ENCODE results near the gene ADIG.

The ADIG gene

DNA sequence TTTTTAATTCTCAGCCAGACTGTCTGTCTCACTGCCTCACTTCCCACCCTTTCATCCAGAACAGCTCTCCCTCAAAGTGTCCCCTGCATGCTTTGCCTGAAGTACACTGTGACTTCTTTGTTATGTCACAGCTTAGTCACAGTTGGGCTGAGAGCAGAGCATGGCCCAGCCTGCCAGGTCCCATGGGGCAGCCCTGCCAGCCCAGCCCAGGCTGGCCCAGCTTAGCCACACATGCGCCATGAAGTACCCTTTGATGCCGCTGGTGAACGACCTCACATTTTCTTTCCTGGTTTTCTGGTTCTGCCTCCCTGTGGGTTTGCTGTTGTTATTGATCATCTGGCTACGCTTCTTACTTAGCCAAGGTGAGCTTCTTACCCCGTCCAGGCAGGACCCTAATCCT is at the start of gene ADIG:
Gene ADIG (plus strand): TSS at position 185 of the 400 bp plus-strand sequence. CDS start 54 bp downstream, at position 239.
- no peak for FAIRE-seq

DNA sequence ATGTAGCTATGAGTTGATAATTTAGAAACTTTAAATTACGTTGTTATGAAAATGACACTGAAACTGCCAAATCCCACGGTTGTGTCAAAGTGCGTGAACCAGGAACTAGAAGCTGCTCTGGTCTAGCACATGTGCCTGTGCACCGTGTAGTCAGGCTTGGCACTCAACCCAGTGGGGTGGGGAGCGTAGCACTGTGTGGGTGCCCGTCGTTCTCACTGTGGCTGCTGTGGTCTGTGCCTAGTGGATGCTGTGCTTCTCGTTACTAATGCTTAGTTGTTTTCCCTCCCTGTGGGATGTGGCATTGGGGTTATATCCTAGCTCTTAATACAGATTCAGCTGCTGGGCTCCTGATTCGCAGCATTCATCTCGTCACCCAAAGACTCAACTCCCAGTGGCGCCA is 46.2 kb upstream of the ADIG start:
- no peak for FAIRE-seq

DNA sequence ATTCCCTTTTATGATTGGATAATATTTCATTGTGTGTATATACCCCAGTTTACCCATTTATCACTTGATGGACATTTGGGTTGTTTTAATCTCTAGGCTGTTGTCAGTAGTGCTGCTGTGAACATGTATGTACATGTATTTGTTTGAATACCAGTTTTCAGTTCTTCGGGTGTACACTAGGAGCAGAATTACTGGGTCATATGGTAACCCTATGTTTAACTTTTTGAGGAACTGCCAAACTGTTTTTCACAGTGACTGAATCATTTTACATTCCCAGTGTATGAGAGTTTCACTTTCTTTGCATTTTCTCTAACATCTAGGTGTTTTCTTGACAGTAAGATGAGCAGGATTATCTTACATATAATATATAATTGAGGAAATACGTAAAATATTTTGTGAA is 44.7 kb upstream of the ADIG start:
- no peak for FAIRE-seq

DNA sequence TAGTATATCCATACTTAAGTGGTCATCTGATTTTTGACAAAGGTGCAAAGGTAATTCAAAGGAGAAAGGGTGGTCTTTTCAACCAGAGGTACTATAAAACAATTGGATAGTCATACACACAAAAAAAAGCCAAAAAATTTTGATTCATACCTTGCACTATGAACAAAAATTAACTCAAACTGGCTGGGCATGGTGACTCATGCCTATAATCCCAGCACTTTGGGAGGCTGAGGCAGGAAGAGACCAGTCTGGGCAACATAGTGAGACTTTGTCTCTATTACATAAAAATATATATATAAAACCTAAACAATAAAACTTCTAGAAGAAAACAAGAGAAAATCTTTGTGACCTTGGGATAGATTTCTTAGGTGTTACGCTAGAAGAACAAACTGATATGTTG is 43.8 kb upstream of the ADIG start:
- no peak for FAIRE-seq

DNA sequence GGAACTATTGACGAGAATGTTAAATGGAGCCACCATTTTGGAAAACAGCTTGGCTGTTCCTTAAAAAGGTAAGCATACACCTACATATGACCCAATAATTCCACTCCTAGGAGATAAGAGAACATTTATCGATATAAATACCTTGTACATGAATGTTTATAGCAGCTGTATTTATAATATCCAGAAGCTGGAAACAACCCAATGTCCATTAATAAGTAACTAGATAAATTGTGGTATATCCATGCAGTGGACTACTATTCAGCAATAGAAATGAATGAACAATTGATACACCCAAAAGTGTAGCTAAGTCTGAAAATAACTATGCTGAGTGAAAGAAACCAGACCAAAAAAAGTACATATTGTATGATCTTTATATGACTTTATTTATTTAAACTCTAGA is 42.2 kb upstream of the ADIG start:
- FAIRE-seq, result no peak

DNA sequence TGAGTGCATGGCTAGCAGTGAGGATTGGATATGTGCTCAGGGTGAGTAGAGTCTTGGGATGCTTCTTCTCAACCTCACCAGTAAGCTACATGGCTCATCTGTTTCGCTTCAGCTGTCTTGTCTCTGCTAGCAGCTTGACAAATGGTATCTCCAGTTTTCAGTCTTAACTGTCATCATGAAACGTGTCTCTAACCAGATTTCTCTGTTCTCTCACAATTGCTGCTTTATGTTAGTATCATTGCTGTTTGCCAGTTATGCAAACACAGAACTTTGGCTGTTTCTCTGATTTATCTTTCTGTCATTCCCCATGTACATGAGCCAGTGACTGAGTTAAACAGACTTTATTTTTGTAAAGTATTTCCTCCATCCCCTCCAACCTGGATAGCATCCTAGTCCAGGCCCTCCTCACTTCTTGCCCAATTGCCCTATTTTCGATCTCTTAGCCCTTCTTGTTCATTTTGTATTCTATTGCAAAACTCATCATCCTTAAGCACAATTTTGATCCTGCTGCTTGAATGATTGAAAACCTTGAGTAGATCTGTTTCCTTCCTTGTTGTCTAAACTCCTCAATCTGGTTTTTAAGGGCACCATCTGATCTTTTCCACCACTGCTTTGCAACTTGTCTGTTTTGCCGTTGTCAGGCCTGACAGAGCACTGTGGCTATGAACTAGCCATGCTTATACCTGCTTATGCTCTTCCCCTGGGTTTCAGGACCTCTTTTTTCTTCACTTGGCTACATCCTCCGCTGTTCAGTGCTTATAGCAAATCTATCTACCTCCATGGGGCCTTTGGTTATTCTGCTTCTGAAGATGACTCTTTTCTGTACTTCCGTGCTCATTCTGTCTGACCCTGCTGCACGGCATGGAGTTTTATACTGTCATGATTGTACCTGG is 37.7 kb upstream of the ADIG start:
- no peak for FAIRE-seq

DNA sequence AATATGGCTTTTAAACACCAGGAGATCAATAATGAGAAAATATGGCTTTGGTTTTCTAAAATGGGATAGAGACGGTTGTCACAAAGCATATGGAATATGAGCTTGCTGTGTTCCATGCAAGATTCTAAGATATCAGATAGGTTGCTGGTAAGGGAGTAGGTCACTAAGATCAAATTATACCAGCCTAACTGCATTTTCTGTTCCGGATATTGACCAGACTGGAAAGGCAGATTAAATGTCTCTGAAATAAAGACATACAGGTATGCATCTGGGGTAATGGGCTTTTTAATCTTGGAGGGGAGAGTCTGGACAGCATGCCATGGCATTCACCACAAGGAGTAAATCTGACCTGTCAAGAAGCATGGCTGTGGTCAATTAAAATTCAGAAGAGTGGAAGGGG is 35.2 kb upstream of the ADIG start:
- FAIRE-seq, result no peak

DNA sequence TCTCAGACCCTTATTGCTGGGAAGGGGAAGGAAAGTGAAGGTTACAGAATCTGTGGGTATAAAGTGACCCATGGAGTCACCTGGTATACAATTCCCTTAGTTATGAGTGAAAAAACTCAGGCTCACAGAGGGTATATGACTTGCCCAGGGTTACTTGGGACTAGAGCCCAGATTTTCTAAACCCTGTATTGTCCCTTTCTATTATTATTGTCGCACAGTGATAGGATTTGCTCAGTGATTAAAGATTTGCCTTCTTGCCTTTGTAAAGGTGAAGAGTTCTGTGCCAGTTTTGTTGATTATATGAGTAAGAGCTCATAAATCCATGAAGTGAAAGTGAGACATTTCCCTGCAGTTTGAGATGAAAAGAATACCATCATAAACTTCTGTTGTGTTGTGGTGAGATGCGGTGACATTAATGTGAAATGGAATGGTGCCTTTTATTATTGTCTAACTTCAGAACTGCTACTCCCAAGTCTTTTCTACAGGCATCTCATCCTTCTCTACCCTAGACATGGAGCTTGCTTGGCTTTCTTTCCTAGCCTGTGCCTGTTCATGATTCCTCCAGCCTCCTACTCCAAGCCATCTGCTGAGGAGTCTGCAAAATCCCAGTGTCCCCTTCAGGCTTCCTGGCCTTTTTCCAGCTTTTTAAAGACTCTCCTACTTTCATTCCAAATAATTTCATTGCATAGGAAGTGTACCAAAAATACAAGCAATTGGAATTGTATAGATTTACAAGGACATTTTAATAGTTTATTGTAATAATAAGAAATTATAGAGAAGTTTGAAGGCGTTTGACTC is 33.5 kb upstream of the ADIG start:
- no peak for FAIRE-seq

DNA sequence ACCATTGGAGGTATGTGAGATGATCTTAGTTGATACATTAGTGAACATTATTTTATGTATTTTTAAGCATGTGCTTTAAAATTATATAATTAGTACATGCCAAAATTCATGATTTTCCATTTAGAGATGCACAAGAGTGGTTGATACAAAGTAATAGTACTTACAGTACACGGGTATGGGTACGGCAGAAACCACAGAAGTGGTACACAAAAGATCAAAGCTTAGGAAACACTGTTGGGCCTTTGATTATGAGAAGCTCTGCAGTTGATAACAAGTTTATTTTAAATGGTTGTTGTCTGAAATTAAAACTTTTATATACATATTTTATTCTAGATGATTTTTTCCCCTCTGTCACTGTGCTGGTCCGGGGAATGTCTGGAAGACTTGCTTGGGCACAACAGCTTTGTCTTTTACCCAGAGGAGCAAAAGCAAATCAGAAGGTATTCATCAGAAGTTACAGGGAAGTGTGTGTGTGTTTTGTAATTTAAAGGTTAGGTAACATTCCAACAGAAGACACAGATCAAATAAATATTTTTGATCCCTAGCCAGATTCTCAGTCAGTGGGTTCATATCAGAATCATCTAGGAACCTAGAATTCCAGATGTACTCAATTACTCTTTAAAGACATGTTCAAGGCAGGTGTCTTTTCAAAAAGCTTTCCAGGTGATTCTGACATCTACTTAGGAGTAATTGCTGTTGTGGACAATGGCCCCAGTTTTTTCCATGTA is 32.5 kb upstream of the ADIG start:
- no peak for FAIRE-seq

DNA sequence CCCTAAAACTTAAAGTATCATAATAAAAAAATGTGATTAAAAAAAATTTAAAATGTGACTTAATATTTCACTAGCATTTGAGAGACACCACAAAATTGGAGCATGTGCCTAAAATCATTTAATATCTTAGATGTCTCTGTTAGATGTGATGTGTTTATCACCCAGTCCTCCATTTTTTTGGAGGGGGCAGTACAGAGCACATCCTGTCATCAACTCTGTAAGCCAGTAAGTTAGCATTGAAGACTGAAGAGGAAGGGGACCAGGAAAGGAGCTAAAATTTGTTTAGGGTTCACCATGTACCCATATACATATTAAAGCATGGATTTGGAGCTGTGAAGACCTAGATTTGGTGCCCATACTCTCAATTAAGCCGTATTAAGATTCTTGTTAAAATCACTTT is 30.7 kb upstream of the ADIG start:
- no peak for FAIRE-seq

DNA sequence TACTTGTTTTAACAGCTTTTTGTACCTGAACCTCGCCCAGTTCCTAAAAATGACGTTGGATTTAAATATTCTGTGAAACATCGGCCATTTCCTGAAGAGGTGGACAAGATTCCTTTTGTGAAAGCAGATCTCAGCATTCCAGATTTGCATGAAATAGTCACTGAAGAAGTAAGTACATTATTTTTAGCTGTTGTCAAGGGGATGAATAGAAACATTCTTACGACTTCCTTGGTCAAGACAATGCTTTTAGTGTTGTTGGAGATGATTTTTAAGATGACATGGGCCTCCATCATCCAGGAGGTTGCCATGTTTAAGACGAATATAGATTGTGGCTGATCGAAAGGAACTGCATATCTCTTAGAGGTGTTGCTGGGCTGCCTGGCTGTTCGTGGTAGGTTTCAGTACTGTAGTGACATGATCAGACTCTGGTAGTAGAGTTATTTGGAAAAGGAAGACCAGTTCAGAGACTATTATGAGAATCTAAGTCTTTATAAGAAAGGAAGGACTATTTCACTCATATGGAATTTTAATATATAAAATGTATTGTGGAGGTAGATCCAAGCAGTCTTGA is 29.9 kb upstream of the ADIG start:
- FAIRE-seq, result no peak

DNA sequence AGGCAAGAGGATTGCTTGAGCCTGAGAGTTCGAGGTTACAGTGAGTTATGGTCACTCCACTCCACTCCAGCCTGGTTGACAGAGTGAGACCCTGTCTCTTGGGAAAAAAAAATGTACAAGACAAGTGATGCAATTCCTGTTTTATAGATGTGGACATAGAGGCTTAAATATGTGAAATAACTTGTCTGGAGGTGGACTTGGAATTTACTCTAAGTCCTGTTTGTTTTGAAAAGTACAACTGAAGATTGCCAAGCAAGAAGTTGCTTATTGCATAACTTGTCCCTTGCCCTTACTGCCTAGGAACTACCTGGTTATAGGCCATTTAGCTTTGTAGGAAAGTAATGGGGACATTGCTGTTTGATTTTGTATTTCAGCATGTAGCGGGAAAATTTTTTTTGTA is 26.0 kb upstream of the ADIG start:
- no peak for FAIRE-seq

DNA sequence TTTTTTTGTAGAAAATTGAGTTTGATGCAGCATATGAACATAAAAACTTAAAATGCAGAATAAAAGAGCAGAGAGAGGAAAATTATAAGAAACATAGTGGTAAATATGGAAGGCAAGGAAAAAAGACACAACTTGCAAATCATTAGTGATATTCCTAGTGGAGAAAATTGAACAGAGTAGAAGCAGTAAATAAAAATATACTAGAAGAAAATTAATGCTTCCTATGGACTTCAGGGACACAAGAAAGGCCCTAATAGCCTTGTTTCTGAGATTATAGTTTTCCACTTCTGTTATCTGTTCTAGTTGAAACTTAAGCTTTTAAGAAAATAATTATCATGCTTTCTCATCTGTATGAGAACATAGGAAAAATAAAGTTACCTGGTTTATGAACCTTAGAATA is 25.6 kb upstream of the ADIG start:
- FAIRE-seq, result no peak

DNA sequence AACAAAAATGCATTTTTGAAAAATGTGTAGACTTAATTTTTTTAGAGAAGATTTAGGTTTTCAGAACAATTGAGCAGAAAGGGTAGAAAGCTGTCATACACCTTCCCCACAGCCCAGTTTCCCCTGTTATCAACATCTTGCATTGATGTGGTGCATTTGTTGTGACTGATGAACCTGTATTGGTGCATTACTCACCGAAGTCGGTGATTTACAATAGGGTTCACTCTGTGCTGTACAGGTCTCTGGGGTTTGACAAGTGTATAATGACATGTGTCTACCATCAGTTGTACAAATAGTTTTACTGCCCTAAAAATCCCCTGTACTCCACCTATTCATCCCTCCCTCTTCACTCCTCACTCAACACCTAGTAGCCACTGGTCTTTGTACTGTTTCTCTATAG is 23.8 kb upstream of the ADIG start:
- FAIRE-seq, result no peak

DNA sequence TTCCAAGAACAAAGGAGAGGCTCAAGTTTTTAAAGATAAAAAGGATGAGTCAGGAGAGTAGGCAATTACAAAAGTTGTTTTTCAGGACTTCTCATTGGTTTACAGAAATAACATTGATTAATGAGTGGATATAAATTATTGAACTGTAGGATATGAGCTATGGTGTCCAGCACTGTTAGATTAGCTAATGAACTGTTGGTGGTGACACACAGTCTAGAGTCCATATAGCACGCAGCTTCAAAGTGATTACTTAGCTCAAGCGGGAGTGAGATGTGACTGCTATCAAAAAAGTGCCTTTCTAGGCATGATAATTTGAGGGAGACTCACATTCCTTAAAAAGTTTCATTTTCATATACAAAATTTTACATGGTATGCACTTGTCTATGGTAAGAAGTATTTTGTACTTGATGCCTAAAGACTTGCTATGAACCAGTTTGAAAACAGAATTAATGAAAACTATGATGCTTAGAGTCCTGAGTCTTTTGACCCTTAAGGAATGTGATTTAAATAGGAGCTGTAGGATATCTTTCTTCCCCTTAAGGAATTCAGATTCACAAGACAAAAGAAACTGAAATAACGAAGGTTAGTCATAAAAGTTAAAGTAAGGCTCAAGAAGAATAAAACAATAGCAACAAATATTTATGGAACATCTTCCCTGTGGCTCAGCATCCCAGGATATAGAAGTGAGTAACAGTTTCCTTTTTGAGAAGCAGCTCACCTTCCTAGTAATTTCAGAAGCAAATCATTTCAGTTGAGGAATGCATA is 22.2 kb upstream of the ADIG start:
- no peak for FAIRE-seq

DNA sequence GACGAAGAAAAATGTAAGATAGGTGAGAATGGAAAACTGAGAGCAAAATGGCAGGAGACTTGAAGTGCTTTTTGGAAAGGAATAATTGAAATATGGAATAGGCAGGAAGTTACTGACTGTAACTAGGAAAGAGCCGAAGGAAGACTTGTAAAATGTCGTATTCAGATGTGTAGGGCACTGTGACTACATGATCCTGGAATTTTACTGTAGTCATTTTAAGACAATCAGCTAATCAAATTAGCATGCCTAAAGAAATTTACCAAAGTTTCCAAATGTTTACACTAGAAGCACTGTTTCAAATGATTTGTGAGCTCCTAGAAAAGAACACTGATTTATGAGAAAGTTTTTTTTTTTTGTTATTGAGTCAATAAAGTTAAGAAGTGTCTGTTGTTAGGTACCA is 21.2 kb upstream of the ADIG start:
- no peak for FAIRE-seq

DNA sequence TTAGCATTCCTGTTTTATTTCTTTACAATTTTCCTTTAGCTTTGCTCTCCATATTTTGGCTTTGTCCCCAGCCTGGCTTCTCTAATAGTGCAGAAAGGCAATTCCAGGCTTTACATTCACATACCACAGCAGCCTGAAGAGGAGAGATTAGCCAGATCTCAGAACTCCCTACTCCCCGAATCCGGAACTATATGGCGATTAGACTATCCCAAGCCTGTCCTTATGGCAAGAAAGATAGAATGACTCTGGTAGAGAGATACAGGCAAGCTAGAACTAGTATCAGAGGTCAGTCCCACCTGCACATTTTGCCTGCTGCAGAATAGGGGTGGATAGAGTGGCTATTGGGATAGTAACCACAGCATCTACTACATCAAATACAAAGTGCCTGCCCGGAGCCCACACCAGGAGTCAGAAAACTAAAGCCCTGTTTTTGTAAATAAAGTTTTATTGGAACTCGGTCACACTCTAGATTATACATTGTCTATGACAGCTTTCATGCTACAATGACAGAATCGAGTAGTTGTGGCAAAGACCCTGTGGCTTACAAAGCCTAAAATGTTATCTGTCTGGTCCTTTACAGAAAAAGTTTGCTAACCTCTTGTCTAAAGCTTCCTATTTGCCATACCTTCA is 17.1 kb upstream of the ADIG start:
- FAIRE-seq, result no peak

DNA sequence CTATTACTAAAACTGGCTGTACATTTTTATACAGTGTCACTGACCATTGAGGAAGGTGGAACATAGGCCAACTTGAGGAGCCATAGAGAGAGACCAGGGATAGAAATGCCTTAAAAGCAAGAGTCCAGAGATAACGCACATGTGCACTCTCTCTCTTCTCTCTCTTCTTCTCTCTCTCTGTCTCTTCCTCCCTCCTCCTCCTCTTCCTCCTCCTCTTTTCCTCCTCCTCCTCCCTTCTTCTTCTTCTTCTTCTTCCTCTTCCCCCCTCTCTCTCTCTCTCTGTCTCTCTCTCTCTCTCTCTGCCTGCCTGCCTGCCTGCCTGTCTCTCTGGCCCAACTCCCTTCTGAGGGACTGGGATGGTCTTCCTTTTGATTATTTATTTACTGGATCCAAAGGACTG is 16.3 kb upstream of the ADIG start:
- FAIRE-seq, result no peak

DNA sequence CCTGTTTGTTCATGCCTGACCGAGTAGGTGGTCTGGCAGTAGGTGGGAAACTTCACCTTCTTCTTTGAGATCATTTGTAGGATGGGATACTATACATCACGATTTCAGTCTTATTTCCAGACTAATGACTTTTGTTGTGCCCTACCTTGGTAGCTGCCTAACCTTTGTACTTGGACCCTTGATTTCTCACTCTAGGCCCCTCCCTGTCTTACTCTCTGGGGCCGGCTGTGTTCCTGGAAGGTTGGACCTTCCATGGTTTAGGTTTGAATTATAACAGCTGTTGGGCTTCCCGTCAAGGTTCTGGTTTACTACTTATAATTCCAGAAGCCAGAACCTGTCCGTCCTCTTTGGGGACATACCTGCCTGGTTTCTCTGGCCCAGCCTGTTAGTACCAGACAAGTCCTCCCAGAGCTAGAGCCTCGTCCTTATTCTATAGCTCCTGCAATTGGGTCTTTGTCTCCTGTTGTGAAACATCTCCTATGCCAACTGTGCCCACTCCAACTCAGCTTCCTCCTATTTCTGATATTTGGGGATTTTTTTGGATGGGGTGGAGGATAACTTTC is 14.9 kb upstream of the ADIG start:
- FAIRE-seq, result no peak

DNA sequence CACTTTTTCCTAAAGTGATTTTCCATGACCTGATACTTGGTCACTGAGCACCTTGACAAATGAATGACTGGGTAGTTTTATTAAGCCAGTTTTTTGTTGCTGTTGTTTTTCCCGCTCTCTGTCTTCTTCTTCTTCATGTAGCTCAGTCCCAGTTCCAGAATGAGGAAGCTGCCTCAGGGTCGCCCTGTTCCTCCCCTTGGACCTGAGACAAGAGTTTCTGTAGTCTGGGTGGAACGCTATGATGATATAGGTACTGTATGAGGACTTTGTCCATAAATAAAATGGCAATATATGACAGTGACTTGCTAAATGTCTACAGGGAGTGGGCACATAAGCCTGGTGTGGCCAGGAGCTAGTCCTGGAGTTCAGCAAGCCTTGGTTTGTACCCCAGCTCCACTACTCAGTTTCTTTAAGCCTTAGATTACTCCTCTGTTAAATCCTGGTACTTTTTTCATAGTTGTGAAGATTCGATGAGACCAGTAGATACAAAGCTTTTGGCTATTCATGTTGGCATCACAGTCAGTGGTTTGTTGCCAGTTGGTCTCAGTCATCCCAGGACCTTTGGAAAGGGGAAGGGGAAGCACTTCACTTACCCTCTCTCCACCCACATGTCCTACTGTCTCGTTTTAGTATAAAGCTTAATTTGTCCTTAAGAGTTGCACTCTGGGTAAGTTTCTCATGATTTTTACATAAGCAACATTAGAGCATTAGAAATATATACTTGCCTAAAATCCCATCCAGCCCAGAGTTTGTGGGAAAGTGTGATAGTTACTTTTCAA is 11.1 kb upstream of the ADIG start:
- FAIRE-seq, result no peak

DNA sequence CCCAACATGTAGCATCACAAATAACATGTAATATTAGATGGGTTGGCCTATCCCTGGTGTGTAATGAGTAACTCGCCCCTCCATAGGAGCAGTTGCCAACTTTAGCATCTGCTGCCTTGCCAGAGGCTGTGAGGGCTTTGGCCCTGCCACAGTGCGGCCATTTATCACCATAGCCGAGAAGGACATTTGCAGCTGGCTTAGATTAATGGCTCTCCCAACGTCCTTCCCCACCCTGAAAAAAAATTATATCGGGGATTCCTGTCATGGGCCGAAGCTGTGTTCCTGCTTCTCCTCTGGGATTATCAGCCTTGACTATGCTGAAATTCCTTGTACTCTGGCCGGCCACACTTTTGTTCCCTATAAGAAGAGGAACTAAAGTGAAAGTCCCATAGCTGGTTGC is 7.6 kb upstream of the ADIG start:
- no peak for FAIRE-seq

Data from G401.6 (cell line).